ENCODE data around the gene CAMSAP3.

Gene CAMSAP3

DNA sequence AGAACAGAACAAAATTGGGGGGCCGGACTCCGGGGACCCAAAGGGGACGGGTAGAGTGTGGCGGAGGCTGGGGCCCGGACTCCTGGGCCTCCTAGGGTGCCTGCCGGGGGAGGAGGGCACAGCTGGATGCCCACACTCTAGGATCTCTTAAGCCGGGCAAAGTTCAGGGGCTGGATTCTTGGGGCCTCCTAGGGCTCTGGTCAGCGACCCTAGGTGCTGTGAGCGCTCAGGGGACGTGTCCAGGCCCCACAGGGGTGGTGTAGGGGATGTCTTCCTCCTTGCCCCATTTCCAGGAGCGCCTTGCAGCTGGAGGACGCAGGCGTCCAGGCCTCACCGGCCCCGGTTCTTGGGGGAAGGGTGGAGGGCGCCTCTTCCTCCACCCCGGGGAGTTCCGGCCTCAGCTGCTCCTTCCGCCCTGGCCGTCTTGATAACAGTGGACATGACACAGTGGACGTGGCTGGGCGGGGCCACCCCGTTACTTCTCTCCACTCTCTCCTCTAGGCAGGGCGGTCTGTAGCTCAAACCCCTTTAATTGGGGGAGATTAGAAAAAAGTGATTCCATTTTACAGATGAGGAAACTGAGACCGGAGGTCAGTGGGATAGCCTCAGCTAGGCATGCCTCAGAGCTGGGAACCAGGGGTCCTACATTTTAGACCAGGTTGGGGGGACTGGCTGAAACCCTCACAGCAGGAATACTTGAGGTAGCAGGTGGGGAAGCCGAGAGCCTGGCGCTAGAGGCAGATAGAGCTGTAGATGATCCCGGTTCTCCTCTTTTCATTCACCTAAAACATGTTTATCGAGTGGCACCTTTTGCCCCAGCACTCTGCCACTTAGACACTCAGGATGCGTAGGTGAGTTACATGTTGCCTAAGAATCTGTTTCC lies 42.0 kb downstream of the CAMSAP3 start:
- Histone ChIP-seq H3K27me3 (peaks cover 44% of the 10 kb centered on the region), H3K36me3 (no peaks in the 10 kb centered on the region), H3K9me3 (no peaks in the 10 kb centered on the region), H3K4me1 (no peaks in the 10 kb centered on the region), H3K4me3 (ENCODE audit: low read depth, low read length) (no peak overlapping the region)
- no peak for DNase-seq
- TF ChIP-seq, protein P1, sequence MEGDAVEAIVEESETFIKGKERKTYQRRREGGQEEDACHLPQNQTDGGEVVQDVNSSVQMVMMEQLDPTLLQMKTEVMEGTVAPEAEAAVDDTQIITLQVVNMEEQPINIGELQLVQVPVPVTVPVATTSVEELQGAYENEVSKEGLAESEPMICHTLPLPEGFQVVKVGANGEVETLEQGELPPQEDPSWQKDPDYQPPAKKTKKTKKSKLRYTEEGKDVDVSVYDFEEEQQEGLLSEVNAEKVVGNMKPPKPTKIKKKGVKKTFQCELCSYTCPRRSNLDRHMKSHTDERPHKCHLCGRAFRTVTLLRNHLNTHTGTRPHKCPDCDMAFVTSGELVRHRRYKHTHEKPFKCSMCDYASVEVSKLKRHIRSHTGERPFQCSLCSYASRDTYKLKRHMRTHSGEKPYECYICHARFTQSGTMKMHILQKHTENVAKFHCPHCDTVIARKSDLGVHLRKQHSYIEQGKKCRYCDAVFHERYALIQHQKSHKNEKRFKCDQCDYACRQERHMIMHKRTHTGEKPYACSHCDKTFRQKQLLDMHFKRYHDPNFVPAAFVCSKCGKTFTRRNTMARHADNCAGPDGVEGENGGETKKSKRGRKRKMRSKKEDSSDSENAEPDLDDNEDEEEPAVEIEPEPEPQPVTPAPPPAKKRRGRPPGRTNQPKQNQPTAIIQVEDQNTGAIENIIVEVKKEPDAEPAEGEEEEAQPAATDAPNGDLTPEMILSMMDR (IDR thresholded peaks at IDR 0.05; ENCODE audit: low read depth, low read length): no peak

DNA sequence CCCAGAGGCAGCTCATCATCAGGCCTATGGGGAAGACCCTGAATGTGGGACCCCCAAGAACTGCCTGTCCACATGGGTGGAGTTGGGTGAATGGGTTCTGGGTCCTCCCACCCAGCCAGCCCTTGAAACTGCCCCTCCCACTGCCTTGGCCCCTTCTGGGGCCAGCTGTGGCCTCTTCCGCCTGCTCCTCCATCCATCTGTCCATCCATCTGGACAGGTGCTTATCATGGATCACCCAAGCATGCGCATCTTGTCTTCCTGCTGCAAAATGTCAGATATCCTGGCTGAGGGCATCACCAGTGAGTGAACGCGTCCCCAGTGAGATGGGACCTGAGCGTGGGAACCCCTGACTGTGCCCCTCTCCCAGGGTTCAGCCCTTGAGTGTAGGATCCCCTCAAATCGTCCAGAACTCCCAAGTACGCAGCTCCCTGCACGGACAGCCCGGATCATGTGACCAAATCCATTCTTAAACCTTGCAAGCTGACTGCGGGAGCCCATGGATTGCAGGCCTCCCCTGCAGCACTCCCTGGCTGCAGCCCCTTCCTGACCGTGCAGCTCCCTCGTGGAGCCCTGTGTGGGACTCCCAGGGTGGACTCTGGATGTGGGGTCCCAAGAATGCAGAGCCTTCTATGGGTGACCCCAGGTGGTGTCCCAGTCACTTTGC lies 43.3 kb downstream of the CAMSAP3 start:
- Histone ChIP-seq H3K27me3 (peaks cover 44% of the 10 kb centered on the region), H3K36me3 (no peaks in the 10 kb centered on the region), H3K9me3 (no peaks in the 10 kb centered on the region), H3K4me1 (no peaks in the 10 kb centered on the region), H3K4me3 (ENCODE audit: low read depth, low read length) (no peak overlapping the region)
- DNase-seq: no peak
- TF ChIP-seq, protein P1 (IDR thresholded peaks at IDR 0.05; ENCODE audit: low read depth, low read length): no peak

GRCh38 chr19:7639863-7640348 lies 44.2 kb downstream of the CAMSAP3 start:
- Histone ChIP-seq H3K4me1 (no peaks in the 10 kb centered on the region), H3K4me3 (ENCODE audit: low read depth, low read length) (no peak overlapping the region), H3K9me3 (no peaks in the 10 kb centered on the region), H3K36me3 (no peaks in the 10 kb centered on the region), H3K27me3 (peaks cover 39% of the 10 kb centered on the region)
- TF ChIP-seq, protein P1 (IDR thresholded peaks at IDR 0.05; ENCODE audit: low read depth, low read length): no peak
- DNase-seq: no peak

DNA sequence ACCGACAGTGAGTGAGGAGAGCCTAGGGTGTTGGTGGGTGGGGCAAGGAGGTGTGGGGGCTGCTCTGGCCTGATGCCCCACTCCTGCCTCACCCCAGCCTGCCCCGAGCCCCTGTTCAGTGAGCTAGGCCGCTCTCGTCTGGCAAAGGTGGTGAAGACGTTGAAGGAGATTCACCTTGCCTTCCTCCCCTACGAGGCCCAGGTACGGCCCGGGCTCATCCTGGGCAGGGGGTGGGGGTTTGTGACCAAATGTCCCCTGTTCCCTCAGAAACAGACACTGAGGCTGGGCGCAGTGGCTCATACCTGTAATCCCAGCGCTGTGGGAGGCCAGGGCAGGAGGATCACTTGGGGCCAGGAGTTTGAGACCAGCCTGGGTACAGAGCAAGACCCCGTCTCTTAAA lies 45.1 kb downstream of the CAMSAP3 start:
- TF ChIP-seq, protein P1 (IDR thresholded peaks at IDR 0.05; ENCODE audit: low read depth, low read length): no peak
- Histone ChIP-seq H3K4me1 (no peaks in the 10 kb centered on the region), H3K9me3 (no peaks in the 10 kb centered on the region), H3K36me3 (no peaks in the 10 kb centered on the region), H3K27me3 (peaks cover 30% of the 10 kb centered on the region), H3K4me3 (ENCODE audit: low read depth, low read length) (no peak overlapping the region)
- DNase-seq: no peak

- H3K4me1 ChIP-seq: no peaks in the 10 kb centered on the region
- TF ChIP-seq, protein P1 (IDR thresholded peaks at IDR 0.05; ENCODE audit: low read depth, low read length): no peak
- peaks cover 22% of the 10 kb centered on the region for H3K27me3 ChIP-seq
- DNase-seq: no peak
- no peaks in the 10 kb centered on the region for H3K9me3 ChIP-seq
- H3K4me3 ChIP-seq (ENCODE audit: low read depth, low read length): no peak overlapping the region
- H3K36me3 ChIP-seq: no peaks in the 10 kb centered on the region
Observed at GRCh38 chr19:7641290-7642276, 45.9 kb downstream of the CAMSAP3 start.
